Measurements from ENCODE around the gene LRP8.

Gene LRP8

DNA sequence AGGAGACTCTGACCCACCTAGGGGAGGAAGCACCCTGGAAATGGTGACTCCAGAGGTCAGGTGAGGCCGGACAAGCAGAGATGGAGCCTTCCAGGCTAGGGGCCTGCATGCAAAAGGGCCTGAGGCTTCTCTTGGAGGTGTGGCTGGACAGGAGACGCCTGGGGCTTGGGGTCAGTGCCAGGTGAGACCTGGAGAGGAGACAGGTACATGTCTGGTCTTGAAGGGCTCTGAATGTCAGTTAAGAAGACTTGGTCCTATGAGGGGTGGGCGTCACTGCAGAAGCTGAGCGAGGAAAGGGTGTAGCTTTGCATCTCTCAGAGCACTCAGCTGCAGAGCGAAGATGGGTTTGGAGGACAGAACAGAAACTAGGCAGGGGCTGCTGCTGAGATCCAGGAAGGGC is 14.3 kb downstream of the LRP8 start:
- Histone ChIP-seq H3K4me2 (ENCODE audit: low read depth, low read length) (no peak overlapping the region), H3K4me1 (ENCODE audit: low read length) (no peaks in the 10 kb centered on the region), H2AFZ (ENCODE audit: low read length) (no peak overlapping the region), H4K20me1 (ENCODE audit: insufficient read depth, low read length) (peaks cover 8% of the 10 kb centered on the region; the same call in 1 of the 2 replicates), H3K79me2 (ENCODE audit: low read length) (peaks cover 98% of the 10 kb centered on the region), H3K27ac (ENCODE audit: low read length) (no peak overlapping the region), H3K9me2 (replicated peaks; ENCODE audit: insufficient read depth, low read length) (no peaks in the 10 kb centered on the region), H3K36me3 (replicated peaks; ENCODE audit: insufficient read depth, low read length) (no peaks in the 10 kb centered on the region), H3K9me3 (replicated peaks; ENCODE audit: insufficient read depth, low read length) (no peaks in the 10 kb centered on the region), H3F3A (ENCODE audit: insufficient read depth, low read length) (no peaks in the 10 kb centered on the region), H3K27me3 (replicated peaks; ENCODE audit: insufficient read depth, low read length) (no peaks in the 10 kb centered on the region), H3K4me3 (ENCODE audit: low read length) (no peak overlapping the region), H3K9ac (ENCODE audit: low read length) (no peak overlapping the region)
- TF ChIP-seq EZH2 (optimal IDR thresholded peaks at IDR 0.05; ENCODE audit: low read depth, low read length): no peak
- no peak for TF ChIP-seq EZH2phosphoT487 (IDR thresholded peaks at IDR 0.05; ENCODE audit: low read length)
- TF ChIP-seq, protein P1, sequence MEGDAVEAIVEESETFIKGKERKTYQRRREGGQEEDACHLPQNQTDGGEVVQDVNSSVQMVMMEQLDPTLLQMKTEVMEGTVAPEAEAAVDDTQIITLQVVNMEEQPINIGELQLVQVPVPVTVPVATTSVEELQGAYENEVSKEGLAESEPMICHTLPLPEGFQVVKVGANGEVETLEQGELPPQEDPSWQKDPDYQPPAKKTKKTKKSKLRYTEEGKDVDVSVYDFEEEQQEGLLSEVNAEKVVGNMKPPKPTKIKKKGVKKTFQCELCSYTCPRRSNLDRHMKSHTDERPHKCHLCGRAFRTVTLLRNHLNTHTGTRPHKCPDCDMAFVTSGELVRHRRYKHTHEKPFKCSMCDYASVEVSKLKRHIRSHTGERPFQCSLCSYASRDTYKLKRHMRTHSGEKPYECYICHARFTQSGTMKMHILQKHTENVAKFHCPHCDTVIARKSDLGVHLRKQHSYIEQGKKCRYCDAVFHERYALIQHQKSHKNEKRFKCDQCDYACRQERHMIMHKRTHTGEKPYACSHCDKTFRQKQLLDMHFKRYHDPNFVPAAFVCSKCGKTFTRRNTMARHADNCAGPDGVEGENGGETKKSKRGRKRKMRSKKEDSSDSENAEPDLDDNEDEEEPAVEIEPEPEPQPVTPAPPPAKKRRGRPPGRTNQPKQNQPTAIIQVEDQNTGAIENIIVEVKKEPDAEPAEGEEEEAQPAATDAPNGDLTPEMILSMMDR (IDR thresholded peaks at IDR 0.05; ENCODE audit: low read length): no peak
- DNase-seq: no peak

DNA sequence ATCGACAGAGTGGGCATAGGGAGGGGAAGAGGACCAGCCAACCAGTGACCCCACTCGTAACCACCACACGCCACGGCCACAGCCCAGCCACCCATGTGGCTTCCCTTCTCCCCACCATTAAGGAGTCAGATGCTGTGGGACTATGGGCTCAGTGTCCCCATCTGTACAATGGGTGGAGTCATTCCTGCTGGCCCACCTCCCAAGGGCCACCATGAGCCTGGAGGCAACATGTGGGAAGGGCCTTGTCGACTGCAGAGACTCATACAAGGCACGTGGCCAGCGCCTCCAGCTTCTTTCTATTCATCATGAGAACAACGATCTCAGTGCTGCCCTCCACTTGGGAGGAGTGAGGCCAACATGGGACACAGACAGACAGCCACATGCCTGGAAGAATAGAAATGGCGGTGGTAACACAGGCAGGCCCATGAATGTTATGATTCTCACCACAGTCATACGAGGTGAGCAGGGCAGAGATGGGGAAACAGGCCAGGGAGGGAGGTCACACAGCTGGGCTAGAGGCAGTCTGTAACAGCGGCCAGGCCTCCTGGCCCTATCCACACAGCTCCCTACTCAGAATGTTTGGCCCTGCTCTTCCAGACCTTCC is 16.1 kb downstream of the LRP8 start:
- no peaks in the 10 kb centered on the region for H3K27me3 ChIP-seq (replicated peaks; ENCODE audit: insufficient read depth, low read length)
- no peaks in the 10 kb centered on the region for H3K9me3 ChIP-seq (replicated peaks; ENCODE audit: insufficient read depth, low read length)
- H3K9ac ChIP-seq (ENCODE audit: low read length): no peak overlapping the region
- H3K4me2 ChIP-seq (ENCODE audit: low read depth, low read length): no peak overlapping the region
- H3K4me1 ChIP-seq (ENCODE audit: low read length): no peaks in the 10 kb centered on the region
- no peak overlapping the region for H2AFZ ChIP-seq (ENCODE audit: low read length)
- H3K9me2 ChIP-seq (replicated peaks; ENCODE audit: insufficient read depth, low read length): no peaks in the 10 kb centered on the region
- no peak overlapping the region for H3K27ac ChIP-seq (ENCODE audit: low read length)
- peaks cover 99% of the 10 kb centered on the region for H3K79me2 ChIP-seq (ENCODE audit: low read length)
- DNase-seq: no peak
- no peaks in the 10 kb centered on the region for H3F3A ChIP-seq (ENCODE audit: insufficient read depth, low read length)
- no peak overlapping the region for H3K4me3 ChIP-seq (ENCODE audit: low read length)
- peaks cover 8% of the 10 kb centered on the region; the same call in 1 of the 2 replicates for H4K20me1 ChIP-seq (ENCODE audit: insufficient read depth, low read length)
- TF ChIP-seq EZH2phosphoT487 (IDR thresholded peaks at IDR 0.05; ENCODE audit: low read length) (no peak), EZH2 (optimal IDR thresholded peaks at IDR 0.05; ENCODE audit: low read depth, low read length) (no peak)
- TF ChIP-seq, protein P1 (IDR thresholded peaks at IDR 0.05; ENCODE audit: low read length): no peak
- H3K36me3 ChIP-seq (replicated peaks; ENCODE audit: insufficient read depth, low read length): no peaks in the 10 kb centered on the region

DNA sequence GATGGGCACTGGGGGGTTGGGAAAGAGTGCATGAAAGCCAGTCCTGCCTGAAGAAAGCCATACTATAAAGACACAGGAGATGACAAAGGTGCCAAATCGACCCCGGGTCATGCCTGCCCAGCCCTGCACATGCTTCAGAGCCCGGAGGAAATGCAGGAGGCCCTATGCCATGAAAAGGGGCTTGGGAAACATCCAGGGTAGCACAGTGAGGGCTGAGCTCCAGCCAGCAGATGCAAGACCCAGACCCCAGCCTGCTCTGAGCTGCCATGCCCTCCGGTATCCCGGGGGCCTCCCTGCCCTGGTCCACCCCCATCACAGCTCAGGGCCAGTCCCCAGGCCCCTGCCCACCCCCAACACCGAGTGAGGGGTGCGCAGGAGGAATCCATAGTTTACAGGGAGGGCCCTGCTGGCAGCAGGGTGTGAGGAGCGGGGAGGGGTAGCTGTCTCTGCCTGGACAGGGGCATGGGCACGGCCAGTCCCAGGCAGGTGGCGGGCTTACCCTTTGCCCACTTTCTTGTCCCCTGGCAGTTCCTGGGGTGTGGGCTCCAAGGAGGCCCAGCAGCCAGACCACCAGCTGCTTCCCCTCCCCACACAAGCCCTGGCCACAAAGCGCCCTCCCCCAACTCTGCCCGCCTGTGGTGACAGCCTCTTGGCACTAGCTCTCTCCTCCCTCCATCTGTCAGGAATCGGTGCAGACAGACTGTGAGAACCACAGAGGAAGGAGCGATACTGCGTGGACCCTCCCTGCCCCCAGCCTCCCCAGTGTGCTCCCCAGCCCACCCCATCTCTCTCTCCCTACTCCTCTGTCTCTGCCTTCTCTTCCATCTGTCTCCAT is 16.8 kb downstream of the LRP8 start:
- Histone ChIP-seq H4K20me1 (ENCODE audit: insufficient read depth, low read length) (peaks cover 8% of the 10 kb centered on the region; the same call in 1 of the 2 replicates), H2AFZ (ENCODE audit: low read length) (no peak overlapping the region), H3K27ac (ENCODE audit: low read length) (no peak overlapping the region), H3K27me3 (replicated peaks; ENCODE audit: insufficient read depth, low read length) (no peaks in the 10 kb centered on the region), H3K9me3 (replicated peaks; ENCODE audit: insufficient read depth, low read length) (no peaks in the 10 kb centered on the region), H3K9ac (ENCODE audit: low read length) (no peak overlapping the region), H3K36me3 (replicated peaks; ENCODE audit: insufficient read depth, low read length) (no peaks in the 10 kb centered on the region), H3K79me2 (ENCODE audit: low read length) (peaks cover 99% of the 10 kb centered on the region), H3F3A (ENCODE audit: insufficient read depth, low read length) (no peaks in the 10 kb centered on the region), H3K4me1 (ENCODE audit: low read length) (no peaks in the 10 kb centered on the region), H3K4me3 (ENCODE audit: low read length) (no peak overlapping the region), H3K9me2 (replicated peaks; ENCODE audit: insufficient read depth, low read length) (no peaks in the 10 kb centered on the region), H3K4me2 (ENCODE audit: low read depth, low read length) (no peak overlapping the region)
- no peak for DNase-seq
- TF ChIP-seq EZH2 (optimal IDR thresholded peaks at IDR 0.05; ENCODE audit: low read depth, low read length): no peak
- TF ChIP-seq, protein P1 (IDR thresholded peaks at IDR 0.05; ENCODE audit: low read length): no peak
- TF ChIP-seq EZH2phosphoT487 (IDR thresholded peaks at IDR 0.05; ENCODE audit: low read length): no peak

Data from MM.1S (cell line).